HepG2 (cell line): ENCODE results near the gene SCFD2. TPM values are rescaled to one million over a fixed set of nuclear protein-coding genes. Genes with fewer than 3 reads are reported as not detected.

Experiments
- ATAC-seq: fragments of 200-7000 bp; cut with Tn5 transposase; 3 replicates; pipeline ENCODE4 v1.9.1; 2020; ENCODE audit warnings: mild to moderate bottlenecking, moderate library complexity
- BruUV-seq: library from RNA; stranded (reverse); fragments of 400-500 nt; replicated peaks from 2 replicates; lab custom pipeline; 2021; lab: Mats Ljungman, UMichigan
- CTCF ChIA-PET: fragments of 300-600 bp; formaldehyde crosslinking; extraction: SDS; loops from one replicate; lab custom pipeline; 2021; ENCODE audit warnings: low total read pairs, inconsistent platforms, low intra/inter-chr PET ratio; lab: Yijun Ruan, JAX
- POLR2A ChIA-PET: fragments of 350-600 bp; sonication (Branson Sonifier 250); formaldehyde crosslinking; loops from one replicate; lab custom pipeline; 2020; ENCODE audit warnings: antibody characterized with exemption, inconsistent platforms; lab: Yijun Ruan, JAX
- DNase-seq: peaks from one replicate; pipeline ENCODE4 v3.0.0-alpha.2; 2015; ENCODE audit warnings: low spot score
- FAIRE-seq: peaks from 3 replicates; lab custom pipeline; 2011; peaks lifted over from hg19 to GRCh38; lab: Jason Lieb, UNC
- H2AFZ ChIP-seq: one replicate; pipeline ENCODE4 v1.6.1; 2011; ENCODE audit warnings: low read length, inconsistent platforms
- H3K27ac ChIP-seq: fragments of 300-600 bp; 3 replicates; pipeline ENCODE4 v1.8.0; 2011; ENCODE audit warnings: mixed run types, mild to moderate bottlenecking, mixed read lengths, low read length, inconsistent platforms; ENCODE audit not compliant: insufficient read depth; ENCODE audit errors: extremely low read length
- H3K27me3 ChIP-seq, 2 experiments: fragments of 200-600 bp in 1 of 2; 2 replicates in 1 of 2; 3 replicates in 1 of 2; pipeline versions ENCODE4 v1.6.0 to v1.8.0; 2011; ENCODE audit warnings: low read length in 2 of 2, mild to moderate bottlenecking in 2 of 2, moderate library complexity in 2 of 2, inconsistent platforms in 1 of 2; ENCODE audit not compliant: insufficient read depth in 2 of 2, control insufficient read depth in 1 of 2
- H3K36me3 ChIP-seq, 2 experiments: fragments of 200-600 bp in 1 of 2; replicated peaks in 1 of 2; 2 replicates in 1 of 2; 3 replicates in 1 of 2; pipeline versions ENCODE4 v1.5.1 to v1.8.0; 2011; ENCODE audit warnings: low read length in 2 of 2, inconsistent platforms in 1 of 2; ENCODE audit not compliant: insufficient read depth in 2 of 2, control insufficient read depth in 1 of 2
- H3K4me1 ChIP-seq: 2 replicates; pipeline ENCODE4 v1.5.1; 2012; ENCODE audit warnings: low read length, inconsistent platforms; ENCODE audit not compliant: insufficient read depth
- H3K4me2 ChIP-seq: 2 replicates; pipeline ENCODE4 v1.6.0; 2011; ENCODE audit warnings: low read depth, low read length, inconsistent platforms
- H3K4me3 ChIP-seq, 3 experiments: fragments of 200-600 bp in 1 of 3; sonication (generic), shearing (Covaris generic) in 1 of 3; replicated peaks in 1 of 3; 2 replicates each; pipeline ENCODE4 v1.5.1; 2011 to 2016; ENCODE audit warnings: low read length in 3 of 3, inconsistent platforms in 2 of 3, low read depth in 2 of 3, mild to moderate bottlenecking in 2 of 3, control low read depth in 1 of 3, mixed read lengths in 1 of 3; ENCODE audit not compliant: insufficient read depth in 1 of 3
- H3K79me2 ChIP-seq: one replicate; pipeline ENCODE4 v1.6.1; 2011; ENCODE audit warnings: low read length, inconsistent platforms; ENCODE audit not compliant: insufficient read depth
- H3K9ac ChIP-seq: 2 replicates; pipeline ENCODE4 v1.6.0; 2011; ENCODE audit warnings: mild to moderate bottlenecking, low read depth, low read length, inconsistent platforms; ENCODE audit not compliant: insufficient read depth
- H3K9me3 ChIP-seq: 2 replicates; pipeline ENCODE4 v1.5.1; 2012; ENCODE audit warnings: mild to moderate bottlenecking, low read length
- H4K20me1 ChIP-seq: 2 replicates; pipeline ENCODE4 v1.6.0; 2011; ENCODE audit warnings: inconsistent platforms, mild to moderate bottlenecking, low read length, moderate library complexity; ENCODE audit not compliant: insufficient read depth
- REXO4 ChIP-seq: sonication (generic); formaldehyde crosslinking; IDR thresholded peaks from 2 replicates; pipeline ENCODE4 v1.8.0; 2022; ENCODE audit warnings: missing genetic modification reagents, mild to moderate bottlenecking, borderline replicate concordance
- whole genome bisulfite sequencing: methylation state at CpG from one replicate; pipeline ENCODE4 v1.1.6; 2017; ENCODE audit warnings: low lambda C conversion rate; 5-methylcytosine and 5-hydroxymethylcytosine counted together
- in situ Hi-C: cut with HindIII; loops from 2 replicates; pipeline ENCODE4 v1.10.0; 2017; ENCODE audit warnings: low pct_unique_long_range_greater_than_20kb; ENCODE audit not compliant: extremely low pct_ligation_motif_present
- intact Hi-C: fragments of 100-400 bp; cut with micrococcal nuclease; formaldehyde crosslinking; loops from one replicate; pipeline ENCODE4 v1.10.0; 2022; ENCODE audit not compliant: unreplicated experiment
- polyA plus RNA-seq, 8 experiments: library from polyadenylated mRNA; depleted of rRNA in 3 of 8; stranded (reverse) in 7 of 8; unstranded in 1 of 8; fragments of >200 nt; fragmentation: Illumina TruSeq in 4 of 8; extraction: Trizol in 4 of 8; gene quantifications; 2 replicates each; pipeline versions ENCODE4 v1.2.1 to v1.2.3, GENCODE V29; 2011 to 2016; ENCODE audit warnings: low read depth in 4 of 8, missing spikeins in 1 of 8, mixed read lengths in 1 of 8; ENCODE audit not compliant: insufficient read depth in 1 of 8
- total RNA-seq, 5 experiments: library from RNA; depleted of rRNA; stranded (reverse); fragments of >200 nt; fragmentation: Illumina TruSeq; extraction: Trizol; gene quantifications; 2 replicates each; pipeline ENCODE4 v1.2.3, GENCODE V29; 2016; ENCODE audit warnings: low read depth in 1 of 5
- TF ChIP-seq, protein P1 (sequence below): IDR thresholded peaks from 2 replicates; pipeline ENCODE4 v1.6.1; 2016; ENCODE audit warnings: low read depth, missing genetic modification reagents, missing compliant biosample characterization

Gene SCFD2
- total and polyA plus RNA-seq, 2 of the 13 experiments (the other 11 are each of a cell fraction or from before 2014, with no cell fraction given): 4.6 to 15.6 TPM

DNA sequence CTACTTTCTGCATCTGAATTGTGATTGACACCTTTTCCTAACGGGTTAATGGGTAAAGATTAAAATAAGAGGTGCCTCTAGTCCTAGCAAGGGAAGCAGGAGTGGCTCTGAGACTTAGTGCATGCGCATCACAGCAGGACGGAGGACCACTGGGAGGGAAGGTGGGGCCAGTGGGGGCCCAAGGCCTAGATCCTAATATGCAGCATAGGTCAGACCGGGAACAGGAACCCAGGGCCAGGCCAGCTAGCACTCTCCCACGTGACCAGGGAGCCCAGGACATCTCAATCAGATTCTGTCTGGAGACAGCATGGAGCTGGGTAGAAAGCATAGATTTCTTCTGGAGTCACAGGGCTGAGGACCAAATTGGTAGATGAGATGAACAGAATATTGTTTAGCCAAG is 448.0 kb downstream of the SCFD2 start:
- no peak overlapping the region for H3K4me3 ChIP-seq
- TF ChIP-seq, protein P1, sequence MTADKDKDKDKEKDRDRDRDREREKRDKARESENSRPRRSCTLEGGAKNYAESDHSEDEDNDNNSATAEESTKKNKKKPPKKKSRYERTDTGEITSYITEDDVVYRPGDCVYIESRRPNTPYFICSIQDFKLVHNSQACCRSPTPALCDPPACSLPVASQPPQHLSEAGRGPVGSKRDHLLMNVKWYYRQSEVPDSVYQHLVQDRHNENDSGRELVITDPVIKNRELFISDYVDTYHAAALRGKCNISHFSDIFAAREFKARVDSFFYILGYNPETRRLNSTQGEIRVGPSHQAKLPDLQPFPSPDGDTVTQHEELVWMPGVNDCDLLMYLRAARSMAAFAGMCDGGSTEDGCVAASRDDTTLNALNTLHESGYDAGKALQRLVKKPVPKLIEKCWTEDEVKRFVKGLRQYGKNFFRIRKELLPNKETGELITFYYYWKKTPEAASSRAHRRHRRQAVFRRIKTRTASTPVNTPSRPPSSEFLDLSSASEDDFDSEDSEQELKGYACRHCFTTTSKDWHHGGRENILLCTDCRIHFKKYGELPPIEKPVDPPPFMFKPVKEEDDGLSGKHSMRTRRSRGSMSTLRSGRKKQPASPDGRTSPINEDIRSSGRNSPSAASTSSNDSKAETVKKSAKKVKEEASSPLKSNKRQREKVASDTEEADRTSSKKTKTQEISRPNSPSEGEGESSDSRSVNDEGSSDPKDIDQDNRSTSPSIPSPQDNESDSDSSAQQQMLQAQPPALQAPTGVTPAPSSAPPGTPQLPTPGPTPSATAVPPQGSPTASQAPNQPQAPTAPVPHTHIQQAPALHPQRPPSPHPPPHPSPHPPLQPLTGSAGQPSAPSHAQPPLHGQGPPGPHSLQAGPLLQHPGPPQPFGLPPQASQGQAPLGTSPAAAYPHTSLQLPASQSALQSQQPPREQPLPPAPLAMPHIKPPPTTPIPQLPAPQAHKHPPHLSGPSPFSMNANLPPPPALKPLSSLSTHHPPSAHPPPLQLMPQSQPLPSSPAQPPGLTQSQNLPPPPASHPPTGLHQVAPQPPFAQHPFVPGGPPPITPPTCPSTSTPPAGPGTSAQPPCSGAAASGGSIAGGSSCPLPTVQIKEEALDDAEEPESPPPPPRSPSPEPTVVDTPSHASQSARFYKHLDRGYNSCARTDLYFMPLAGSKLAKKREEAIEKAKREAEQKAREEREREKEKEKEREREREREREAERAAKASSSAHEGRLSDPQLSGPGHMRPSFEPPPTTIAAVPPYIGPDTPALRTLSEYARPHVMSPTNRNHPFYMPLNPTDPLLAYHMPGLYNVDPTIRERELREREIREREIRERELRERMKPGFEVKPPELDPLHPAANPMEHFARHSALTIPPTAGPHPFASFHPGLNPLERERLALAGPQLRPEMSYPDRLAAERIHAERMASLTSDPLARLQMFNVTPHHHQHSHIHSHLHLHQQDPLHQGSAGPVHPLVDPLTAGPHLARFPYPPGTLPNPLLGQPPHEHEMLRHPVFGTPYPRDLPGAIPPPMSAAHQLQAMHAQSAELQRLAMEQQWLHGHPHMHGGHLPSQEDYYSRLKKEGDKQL (CRISPR knock-in tag): no peak
- TF ChIP-seq REXO4 (CRISPR knock-in tag): no peak
- TF ChIP-seq, all 625 proteins: peak for 0
- ChIA-PET CTCF (no interaction called here), POLR2A (no interaction called here)
- no peak overlapping the region for H2AFZ ChIP-seq
- 96% methylated on average over 5 of the region's 5 CpGs for WGBS
- H4K20me1 ChIP-seq: no peaks in the 10 kb centered on the region
- in situ Hi-C loops (no loop called here), intact Hi-C loops (no loop called here)
- H3K27ac ChIP-seq: no peak overlapping the region
- no peak overlapping the region for H3K9ac ChIP-seq
- H3K4me2 ChIP-seq: no peak overlapping the region
- no TSS peak for BruUV-seq
- no peaks in the 10 kb centered on the region for H3K79me2 ChIP-seq
- ATAC-seq (no peak), DNase-seq (no peak), FAIRE-seq (no peak)
- H3K27me3 ChIP-seq: no peaks in the 10 kb centered on the region; a peak in 1 of 5 replicates
- H3K36me3 ChIP-seq: no peaks in the 10 kb centered on the region
- H3K4me1 ChIP-seq: peaks cover 33% of the 10 kb centered on the region
- H3K9me3 ChIP-seq: no peaks in the 10 kb centered on the region
